Left ventricle myocardium superior (tissue), 1 donor: Measurements from ENCODE around the gene SDK2. TPM values are rescaled to one million over a fixed set of nuclear protein-coding genes. Genes with fewer than 3 reads are reported as not detected.
A peak's percentile ranks its signal among the peaks of the same experiment; 100 is the strongest.
"Not testable (repeated sequence)": the region's sequence is repeated elsewhere in the genome, so short reads cannot be mapped to it uniquely, and the experiment has no call there.

Source experiments
- ATAC-seq: fragments of 200-7000 bp; cut with Tn5 transposase; one replicate; pipeline ENCODE4 v1.9.1; 2020; ENCODE audit warnings: mild to moderate bottlenecking, moderate library complexity
- DNase-seq: peaks from one replicate; pipeline ENCODE4 v3.0.0-alpha.2; 2020
- intact Hi-C: fragments of 100-400 bp; cut with micrococcal nuclease; formaldehyde crosslinking; loops from one replicate; pipeline ENCODE4 v1.11.0; 2022
- total RNA-seq: library from RNA; stranded (reverse); fragmentation: NEBNext Ultra II Directional; extraction: Animal tissue kit (Norgen Biotek cat#: 25700); gene quantifications from one replicate; pipeline ENCODE4 v1.2.1, GENCODE V29; 2021
- donor health status: DM: no; HTN: yes; CAD: no; lungs with severe emphysema.

SDK2 gene
- total RNA-seq, 1 donor from 2014 or later: 1.5 TPM

DNA sequence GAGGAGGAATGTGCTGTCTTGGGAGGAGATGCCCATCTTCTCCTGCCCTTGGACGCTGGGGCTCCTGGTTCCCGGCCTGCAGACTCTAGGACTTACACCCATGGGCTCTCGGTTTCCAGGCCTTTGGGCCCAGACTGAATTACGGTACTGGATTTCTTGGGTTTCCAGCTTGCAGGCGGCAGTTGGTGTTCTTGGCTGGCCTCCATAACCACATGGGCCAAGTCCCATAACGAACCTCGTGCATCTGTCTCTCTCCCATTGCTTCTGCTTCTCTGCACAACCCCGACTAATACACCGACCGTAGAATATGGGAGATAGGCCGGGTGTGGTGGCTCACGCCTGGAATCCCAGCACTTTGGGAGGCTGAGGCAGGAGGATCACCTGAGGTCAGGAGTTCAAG is 162.6 kb downstream of the SDK2 start:
- DNase-seq (no peak), ATAC-seq (no peak)
- intact Hi-C loops: no loop called here

DNA sequence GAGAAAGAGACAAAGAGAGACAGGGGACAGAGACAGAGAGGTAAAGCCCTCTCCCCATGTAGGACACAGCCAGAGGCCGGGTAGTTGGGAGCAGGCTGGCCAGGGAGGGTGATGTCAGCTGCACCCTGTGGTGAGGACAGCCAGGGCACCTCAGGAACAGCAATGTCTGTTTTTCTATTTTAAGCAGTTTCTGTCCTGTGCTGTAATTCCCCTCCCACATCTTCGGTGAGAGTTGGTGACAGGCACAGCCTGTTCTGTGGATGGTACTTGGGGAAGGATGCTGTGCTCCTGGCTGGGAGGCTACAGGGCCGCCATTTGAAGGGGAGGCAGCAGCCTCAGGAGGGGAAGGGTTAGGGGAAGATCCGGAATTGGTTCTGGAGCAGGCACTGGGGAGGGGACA is 163.5 kb downstream of the SDK2 start:
- intact Hi-C loops: no loop called here
- ATAC-seq (peak; percentile 90), DNase-seq (peak; percentile 76)

DNA sequence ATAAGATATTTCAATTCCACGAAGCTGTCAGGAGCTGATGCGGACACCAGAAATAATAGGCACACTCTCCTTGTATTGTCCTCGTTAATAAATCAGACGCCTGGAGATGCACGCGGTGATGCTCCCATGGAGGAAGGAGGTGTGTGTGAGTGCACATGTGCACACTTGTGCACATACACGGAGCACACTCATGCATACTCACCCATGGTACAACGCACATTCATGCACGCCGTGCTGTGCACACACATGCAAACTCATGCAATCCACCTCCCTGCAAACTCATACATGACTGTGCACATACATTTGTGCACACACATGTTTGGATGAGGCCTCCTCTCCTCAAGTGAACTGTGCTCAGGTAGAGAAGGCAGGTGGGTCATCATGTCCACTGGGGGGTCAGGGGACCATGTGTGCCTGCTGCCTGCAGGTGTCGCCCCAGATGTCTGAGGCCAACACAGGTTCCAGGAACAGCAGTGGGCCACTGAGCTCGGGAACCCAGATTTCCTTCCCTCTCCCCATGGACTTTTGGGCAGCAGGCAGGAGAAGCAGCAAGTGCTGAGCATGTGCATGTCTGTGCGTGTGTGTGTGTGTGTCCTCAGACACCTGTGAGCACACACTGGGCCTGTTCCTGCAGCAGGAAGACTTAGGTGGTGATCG is 165.3 kb downstream of the SDK2 start:
- ATAC-seq (no peak), DNase-seq (no peak)
- intact Hi-C loops: no loop called here

- DNase-seq (no peak), ATAC-seq (no peak)
- intact Hi-C loops: no loop called here
These were observed 165.9 kb downstream of the SDK2 start for GRCh38 chr17:73478334-73478733.

GRCh38 chr17:73476890-73477350 is 167.3 kb downstream of the SDK2 start:
- ATAC-seq (peak; percentile 78), DNase-seq (peak; percentile 73)
- intact Hi-C loops: no loop called here

- intact Hi-C loops: no loop called here
- ATAC-seq: peak; percentile 80
- peak; percentile 82 for DNase-seq
These were observed 169.8 kb downstream of the SDK2 start for GRCh38 chr17:73474370-73474988.

GRCh38 chr17:73472715-73473114 is 171.5 kb downstream of the SDK2 start:
- ATAC-seq, intact Hi-C loops, DNase-seq: not testable (repeated sequence)

DNA sequence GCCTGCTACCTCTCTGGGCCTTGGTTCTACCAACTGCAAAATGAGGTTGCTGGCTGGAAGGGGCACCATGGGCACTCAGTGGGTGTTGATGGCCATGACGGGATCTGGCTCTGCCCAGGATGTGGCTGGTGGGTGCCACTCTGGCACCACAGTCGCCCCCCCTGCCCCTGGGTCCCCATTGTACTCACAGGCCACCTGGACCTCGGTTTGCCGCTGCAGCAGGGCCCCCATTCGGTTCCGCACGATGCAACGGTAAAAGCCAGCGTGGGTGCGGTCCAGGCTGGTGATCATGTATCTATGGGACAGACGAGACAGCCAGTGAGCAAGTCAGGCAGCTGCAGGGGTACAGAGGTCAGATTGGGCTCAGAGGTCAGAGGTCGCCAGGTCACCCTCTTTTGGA is 172.3 kb downstream of the SDK2 start:
- intact Hi-C loops: no loop called here
- no peak for DNase-seq

DNA sequence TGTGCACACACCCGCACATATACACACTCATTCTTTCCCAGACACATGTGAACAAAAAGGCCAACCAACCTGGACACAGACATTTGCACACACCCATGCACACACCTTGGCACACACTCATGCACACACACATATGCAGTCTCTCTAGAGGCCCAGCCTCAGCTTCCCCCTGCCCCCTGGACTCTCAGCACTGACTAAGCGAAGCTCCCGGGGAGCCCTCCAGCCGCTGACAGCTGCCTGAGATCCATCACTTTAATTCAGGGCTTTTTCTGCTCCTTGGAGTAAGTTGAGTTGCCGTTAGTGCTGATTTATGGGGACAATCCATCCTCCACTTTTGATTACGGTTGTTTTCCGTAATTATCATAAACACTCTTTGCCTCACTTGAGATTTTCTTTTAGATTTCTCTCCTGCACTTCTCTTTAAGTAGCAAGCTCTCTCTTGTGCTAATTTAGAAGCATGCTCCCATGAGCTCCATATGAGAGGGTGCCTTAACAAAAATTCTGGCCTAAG is 173.9 kb downstream of the SDK2 start:
- intact Hi-C loops: no loop called here
- DNase-seq: no peak
- ATAC-seq: no peak

More for the DNA sequence above, 172.3 kb downstream of the SDK2 start:
- ATAC-seq: no peak

DNA sequence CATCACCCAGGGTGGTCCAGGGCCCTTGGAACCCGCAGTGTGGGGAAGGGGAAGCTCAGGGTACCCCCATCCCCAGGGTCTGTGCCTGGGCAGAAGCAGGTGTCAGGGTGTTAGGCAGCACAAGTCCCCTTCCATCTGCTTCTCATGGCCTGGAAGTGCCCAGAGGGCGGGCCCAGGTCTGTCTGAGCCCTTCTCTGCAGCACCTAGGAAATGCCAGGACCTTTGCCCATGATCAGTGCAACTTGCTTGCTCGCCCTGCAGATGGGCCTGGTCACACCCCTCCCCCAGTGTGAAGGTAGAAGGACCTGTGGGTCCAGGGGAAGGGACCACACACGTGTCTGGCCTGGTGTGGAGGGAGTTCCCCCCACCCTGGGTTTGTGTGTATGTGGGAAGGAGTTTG is 174.9 kb downstream of the SDK2 start:
- no peak for ATAC-seq
- intact Hi-C loops: no loop called here
- no peak for DNase-seq

DNA sequence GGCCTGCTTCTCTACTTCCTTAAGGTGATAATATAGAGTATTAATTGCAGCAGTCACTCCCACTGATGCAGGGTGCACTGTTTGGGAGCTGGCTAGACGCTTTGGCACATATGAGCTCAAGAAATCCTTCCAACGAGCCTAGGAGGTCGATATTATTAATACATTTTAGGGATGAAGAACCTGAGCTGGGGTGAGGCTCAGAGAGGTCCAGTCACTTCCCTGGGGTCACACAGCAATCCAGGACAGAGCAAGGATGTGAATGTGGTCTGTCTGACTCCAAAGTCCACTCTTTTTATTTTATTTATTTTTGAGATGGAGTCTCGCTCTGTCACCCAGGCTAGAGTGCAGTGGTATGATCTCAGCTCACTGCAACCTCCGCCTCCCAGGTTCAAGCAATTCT is 176.0 kb downstream of the SDK2 start:
- intact Hi-C loops: no loop called here
- DNase-seq: no peak
- no peak for ATAC-seq

- DNase-seq (no peak), ATAC-seq (no peak)
- intact Hi-C loops: no loop called here
These were observed 176.6 kb downstream of the SDK2 start for GRCh38 chr17:73467651-73468050.

DNA sequence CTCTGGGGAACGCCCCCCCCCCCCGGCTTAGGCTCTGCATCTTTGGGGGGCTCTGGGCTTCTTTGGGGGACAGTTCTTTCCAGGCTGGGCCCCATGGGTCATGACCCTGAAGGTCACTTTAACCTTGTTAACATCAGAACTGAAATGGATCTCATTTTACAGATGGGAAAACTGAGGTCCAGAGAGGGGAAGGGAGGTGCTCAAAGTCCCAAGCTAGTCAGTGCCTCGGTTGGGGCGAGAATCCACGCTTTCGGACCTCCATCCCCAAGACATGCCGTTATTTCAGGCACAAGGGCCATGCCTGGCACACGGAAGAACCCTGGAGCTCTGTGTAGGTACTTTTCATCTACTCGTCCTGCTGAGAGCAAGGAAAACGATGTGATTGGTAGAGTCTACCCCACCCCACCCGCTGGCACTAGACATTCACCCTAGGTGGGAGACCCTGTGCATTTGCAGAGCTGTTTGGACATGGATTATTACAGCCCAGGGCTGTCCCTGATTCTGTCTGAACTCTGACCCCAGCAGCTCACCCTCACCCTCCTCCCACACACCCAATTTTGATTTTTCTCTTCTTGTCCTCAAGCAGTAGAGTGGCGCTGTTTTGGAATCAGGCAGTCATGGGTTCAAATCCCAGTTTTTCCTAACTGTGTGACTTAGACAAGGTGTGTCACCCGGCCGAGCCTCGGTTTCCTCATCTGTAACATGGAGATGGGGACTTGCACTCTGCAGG is 177.4 kb downstream of the SDK2 start:
- intact Hi-C loops: no loop called here
- ATAC-seq: no peak
- no peak for DNase-seq

DNA sequence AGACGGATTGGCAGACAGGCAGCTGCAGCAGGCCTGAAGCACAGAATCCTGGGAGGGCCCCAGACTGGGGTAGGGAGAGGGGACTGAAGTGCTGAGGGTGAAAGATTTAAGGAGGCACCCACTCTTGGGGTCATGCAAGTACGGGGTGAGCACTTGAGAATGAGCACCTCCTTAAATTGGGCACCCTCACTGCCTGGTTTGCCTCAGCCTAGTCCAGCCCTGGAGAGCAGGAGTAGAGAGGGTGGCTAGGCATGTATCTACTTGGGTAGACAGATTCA is 178.4 kb downstream of the SDK2 start:
- no peak for DNase-seq
- ATAC-seq: no peak
- intact Hi-C loops: no loop called here

- DNase-seq (no peak), ATAC-seq (no peak)
- intact Hi-C loops: no loop called here
These were observed 178.9 kb downstream of the SDK2 start for GRCh38 chr17:73465130-73465952.

DNA sequence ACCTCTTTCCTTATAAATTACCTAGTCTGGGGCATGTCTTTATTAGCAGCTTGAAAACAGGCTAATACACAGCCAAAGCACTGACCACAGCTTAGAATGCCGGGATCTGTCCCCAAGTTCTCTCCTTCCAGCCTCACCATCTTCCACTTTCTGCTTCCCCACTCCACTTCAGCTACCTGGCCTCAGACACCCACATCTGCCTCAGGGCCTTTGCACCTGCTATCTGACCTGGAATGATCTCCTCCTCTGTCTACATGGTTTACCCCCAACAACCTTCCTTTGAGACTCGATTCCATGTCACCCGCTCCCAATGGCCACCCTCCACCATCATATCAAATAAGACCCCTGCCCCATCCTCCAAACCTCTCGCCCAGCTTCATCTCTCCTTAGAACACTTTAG is 179.8 kb downstream of the SDK2 start:
- ATAC-seq: no peak
- intact Hi-C loops: no loop called here
- no peak for DNase-seq

DNA sequence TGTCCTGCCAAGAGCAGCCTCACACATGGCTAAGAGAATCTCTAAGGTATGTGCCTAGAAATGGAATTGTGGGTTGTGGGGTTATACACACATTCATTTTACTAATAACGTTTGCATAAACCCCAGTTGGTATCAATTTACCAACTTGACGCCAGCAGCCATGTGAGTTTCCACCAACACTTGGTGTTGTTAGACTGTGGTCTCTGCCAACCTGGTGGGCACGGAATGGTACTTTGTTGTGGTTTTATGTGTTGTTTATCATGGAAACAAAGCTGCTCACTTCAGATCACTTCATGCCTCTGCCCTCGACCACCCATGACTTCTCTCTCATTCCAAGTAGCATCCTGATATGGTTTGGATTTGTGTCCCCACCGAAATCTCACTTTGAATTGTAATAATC is 180.4 kb downstream of the SDK2 start:
- ATAC-seq: no peak
- intact Hi-C loops: no loop called here
- no peak for DNase-seq

GRCh38 chr17:73462823-73463222 is 181.4 kb downstream of the SDK2 start:
- intact Hi-C loops: no loop called here
- no peak for DNase-seq
- no peak for ATAC-seq

DNA sequence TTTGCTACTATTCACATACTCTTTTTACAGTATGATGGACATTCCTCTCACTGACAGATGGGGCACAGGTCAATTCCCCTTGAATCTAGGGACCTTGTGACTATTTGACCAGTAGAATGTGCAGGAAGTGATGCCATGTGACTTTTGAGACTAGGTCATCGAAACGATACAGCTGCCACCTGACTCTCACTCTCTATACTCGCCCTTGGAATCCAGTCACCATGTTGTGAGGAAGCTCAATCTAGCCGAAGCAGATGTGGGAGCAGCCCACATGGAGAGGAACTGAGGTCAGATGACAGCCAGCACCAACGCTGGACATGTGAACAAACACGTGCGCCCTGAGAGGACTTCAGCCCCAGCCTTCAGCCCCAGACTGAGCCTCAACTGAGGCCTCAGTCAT is 184.3 kb downstream of the SDK2 start:
- ATAC-seq: no peak
- intact Hi-C loops: no loop called here
- no peak for DNase-seq

- intact Hi-C loops: no loop called here
- no peak for DNase-seq
- no peak for ATAC-seq
These were observed 188.5 kb downstream of the SDK2 start for GRCh38 chr17:73455767-73456166.
